Nephron (organoid): ENCODE measurements around the gene CCDC71.
A peak's percentile ranks its signal among the peaks of the same experiment; 100 is the strongest.

Experiments used
- H3K27ac Mint-ChIP-seq, 3 experiments: 2 replicates each; pipeline ENCODE4 v1.8.0; 2020; ENCODE audit warnings: mixed read lengths in 3 of 3, mild to moderate bottlenecking in 2 of 3, moderate library complexity in 1 of 3
- H3K27me3 Mint-ChIP-seq: 2 replicates; pipeline ENCODE4 v1.8.0; 2021; ENCODE audit warnings: low read depth, mild to moderate bottlenecking, moderate library complexity, mixed read lengths
- H3K36me3 Mint-ChIP-seq: 2 replicates; pipeline ENCODE4 v1.8.0; 2020; ENCODE audit warnings: low read depth, mixed read lengths
- H3K4me1 Mint-ChIP-seq: 2 replicates; pipeline ENCODE4 v1.8.0; 2020; ENCODE audit warnings: mixed read lengths
- H3K4me3 Mint-ChIP-seq, 3 experiments: 2 replicates each; pipeline ENCODE4 v1.8.0; 2020; ENCODE audit warnings: mild to moderate bottlenecking in 3 of 3, mixed read lengths in 3 of 3, moderate library complexity in 2 of 3
- H3K9me3 Mint-ChIP-seq: 2 replicates; pipeline ENCODE4 v1.8.0; 2020; ENCODE audit warnings: mixed read lengths
- TF ChIP-seq, protein P1 (sequence below), 3 experiments: fragments of 200-600 bp; sonication (generic); IDR thresholded peaks; one replicate each; pipeline ENCODE4 v1.5.0; 2021; ENCODE audit warnings: antibody characterized with exemption in 3 of 3; ENCODE audit not compliant: unreplicated experiment in 3 of 3

Gene CCDC71

DNA sequence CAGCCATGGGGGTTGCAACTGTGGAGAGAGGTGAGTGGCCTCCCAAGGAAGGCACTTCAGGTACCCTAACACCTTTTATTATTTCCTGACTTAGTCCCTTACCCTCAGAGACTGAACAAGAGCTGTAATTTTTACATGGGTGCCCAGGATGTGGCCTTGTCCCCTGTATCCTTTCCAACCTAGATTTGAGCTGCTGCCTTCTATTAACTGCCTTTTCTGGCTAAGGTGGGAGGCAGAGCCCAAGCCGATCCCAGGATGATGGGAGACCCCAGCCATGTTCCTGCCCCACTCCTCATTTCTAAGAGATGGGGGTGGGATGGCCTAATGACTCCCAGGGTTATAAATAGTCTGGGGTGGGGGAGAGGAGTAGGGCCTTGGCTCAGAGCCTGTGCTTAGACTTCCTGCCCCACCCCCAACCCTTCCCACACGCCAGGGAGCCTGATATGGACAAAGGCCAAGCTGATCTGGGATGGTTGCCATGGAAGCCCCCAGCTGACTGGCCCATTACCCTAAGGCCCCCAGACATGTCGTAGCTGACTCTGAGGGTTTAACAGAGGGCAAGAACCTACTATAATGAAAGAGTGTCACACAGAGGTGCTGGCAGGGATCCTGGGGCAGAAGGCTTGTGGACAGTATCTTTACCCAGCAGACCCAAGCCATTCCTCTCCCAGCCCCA lies 7.1 kb upstream of the CCDC71 start:
- Mint-ChIP-seq H3K36me3 (peaks cover 20% of the 10 kb centered on the region), H3K27ac (peak overlapping the region; percentile 92 to 96 (median 95)), H3K4me3 (peak overlapping the region; percentile 86 to 92 (median 92)), H3K4me1 (peaks cover 47% of the 10 kb centered on the region), H3K9me3 (no peaks in the 10 kb centered on the region), H3K27me3 (peaks cover 3% of the 10 kb centered on the region)
- TF ChIP-seq, protein P1, sequence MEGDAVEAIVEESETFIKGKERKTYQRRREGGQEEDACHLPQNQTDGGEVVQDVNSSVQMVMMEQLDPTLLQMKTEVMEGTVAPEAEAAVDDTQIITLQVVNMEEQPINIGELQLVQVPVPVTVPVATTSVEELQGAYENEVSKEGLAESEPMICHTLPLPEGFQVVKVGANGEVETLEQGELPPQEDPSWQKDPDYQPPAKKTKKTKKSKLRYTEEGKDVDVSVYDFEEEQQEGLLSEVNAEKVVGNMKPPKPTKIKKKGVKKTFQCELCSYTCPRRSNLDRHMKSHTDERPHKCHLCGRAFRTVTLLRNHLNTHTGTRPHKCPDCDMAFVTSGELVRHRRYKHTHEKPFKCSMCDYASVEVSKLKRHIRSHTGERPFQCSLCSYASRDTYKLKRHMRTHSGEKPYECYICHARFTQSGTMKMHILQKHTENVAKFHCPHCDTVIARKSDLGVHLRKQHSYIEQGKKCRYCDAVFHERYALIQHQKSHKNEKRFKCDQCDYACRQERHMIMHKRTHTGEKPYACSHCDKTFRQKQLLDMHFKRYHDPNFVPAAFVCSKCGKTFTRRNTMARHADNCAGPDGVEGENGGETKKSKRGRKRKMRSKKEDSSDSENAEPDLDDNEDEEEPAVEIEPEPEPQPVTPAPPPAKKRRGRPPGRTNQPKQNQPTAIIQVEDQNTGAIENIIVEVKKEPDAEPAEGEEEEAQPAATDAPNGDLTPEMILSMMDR (IDR thresholded peaks at IDR 0.05; ENCODE audit: unreplicated experiment in 3 of 3): no peak

DNA sequence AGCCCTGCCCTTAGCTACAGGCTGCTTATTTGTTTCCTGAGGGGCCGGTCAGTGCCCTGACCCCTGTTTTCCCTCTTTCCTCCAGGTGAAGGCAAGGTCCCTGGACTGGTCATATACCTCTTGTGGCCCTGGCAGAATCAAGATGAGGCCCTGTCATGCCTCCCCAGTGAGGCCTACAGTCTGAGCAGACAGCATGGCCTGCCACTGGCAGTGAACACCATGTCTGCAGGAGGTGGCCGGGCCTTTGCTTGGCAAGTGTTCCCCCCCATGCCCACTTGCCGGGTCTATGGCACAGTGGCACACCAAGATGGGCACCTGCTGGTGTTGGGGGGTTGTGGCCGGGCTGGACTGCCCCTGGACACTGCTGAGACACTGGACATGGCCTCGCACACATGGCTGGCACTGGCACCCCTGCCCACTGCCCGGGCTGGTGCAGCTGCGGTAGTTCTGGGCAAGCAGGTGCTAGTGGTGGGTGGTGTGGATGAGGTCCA lies 6.5 kb upstream of the CCDC71 start:
- peaks cover 20% of the 10 kb centered on the region for H3K36me3 Mint-ChIP-seq
- peak overlapping the region; percentile 86 to 92 (median 92) for H3K4me3 Mint-ChIP-seq
- H3K27me3 Mint-ChIP-seq: peaks cover 3% of the 10 kb centered on the region
- peak overlapping the region; percentile 92 to 96 (median 95) for H3K27ac Mint-ChIP-seq
- peaks cover 47% of the 10 kb centered on the region for H3K4me1 Mint-ChIP-seq
- no peaks in the 10 kb centered on the region for H3K9me3 Mint-ChIP-seq
- TF ChIP-seq, protein P1 (IDR thresholded peaks at IDR 0.05; ENCODE audit: unreplicated experiment in 3 of 3): no peak

DNA sequence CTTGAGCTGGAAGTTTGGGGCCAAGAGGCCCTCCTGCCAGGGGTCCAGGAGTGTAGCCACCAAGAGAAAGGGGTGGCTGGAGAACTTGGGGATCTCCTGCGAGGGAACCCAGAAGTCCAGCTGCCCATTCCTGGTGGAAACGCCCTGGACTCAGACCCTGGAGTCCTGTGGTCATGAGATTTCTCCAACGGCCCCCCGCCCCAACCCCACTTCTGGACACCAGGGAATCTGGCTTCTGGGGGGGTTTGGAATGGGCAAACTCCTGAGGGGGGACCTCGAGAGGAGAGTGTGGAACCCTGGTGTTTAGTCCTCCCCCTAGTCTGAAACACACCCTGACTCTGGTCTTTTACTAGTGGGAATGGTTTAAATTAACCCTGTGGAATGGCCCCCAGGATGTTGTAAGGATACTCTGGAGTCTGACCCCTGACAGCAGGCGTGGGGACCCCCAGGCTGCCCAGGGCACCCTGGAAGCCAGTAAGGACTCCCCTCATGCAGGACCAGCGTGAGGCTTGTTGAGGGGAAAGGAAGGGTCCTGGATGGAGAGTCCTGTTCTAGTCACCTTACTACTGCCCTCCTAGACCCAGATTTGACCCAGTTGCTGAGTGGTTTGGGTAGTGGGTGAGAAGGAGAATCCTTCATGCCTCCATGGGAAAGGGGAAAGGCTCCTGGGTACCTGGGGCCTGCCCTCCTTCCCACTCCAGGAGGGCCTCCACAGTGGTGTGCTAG lies 5.8 kb upstream of the CCDC71 start:
- Mint-ChIP-seq H3K4me1 (peaks cover 47% of the 10 kb centered on the region), H3K9me3 (no peaks in the 10 kb centered on the region), H3K36me3 (peaks cover 20% of the 10 kb centered on the region), H3K27ac (peak overlapping the region; percentile 87 to 95 (median 92)), H3K27me3 (peaks cover 3% of the 10 kb centered on the region), H3K4me3 (peak overlapping the region; percentile 86 to 92 (median 92))
- TF ChIP-seq, protein P1 (IDR thresholded peaks at IDR 0.05; ENCODE audit: unreplicated experiment in 3 of 3): no peak

DNA sequence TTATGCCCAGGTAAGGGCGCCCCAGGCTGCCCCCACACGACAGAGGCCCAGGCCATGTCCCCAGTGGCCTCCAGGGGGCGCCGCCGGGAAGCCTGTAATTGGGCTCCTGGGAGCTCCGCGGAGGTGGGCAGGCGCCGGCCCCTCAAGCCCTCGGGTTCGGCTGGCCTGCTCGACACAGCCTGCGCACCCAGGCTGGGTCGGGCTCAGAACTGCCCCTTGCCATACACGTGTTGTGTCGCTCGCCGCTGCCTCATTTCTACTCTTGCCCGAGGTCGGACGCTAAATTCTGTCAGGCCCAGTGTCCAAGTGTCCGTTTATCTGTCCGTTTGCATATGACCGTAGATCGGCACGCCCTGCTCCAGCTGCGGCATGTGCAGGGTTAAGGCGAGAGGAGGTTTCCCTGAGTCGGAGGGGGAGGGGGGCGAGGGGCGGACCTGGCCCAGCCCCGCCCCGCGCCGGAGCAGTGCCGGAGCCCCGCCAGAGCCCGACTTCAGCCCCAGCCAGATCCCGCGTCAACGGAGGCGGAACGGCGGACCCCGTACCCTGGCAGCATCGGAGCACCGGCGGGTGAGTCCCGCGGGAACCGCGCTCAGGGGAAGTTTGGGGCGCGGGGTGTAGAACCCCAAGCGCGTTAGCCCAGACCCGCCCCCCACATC lies 5.1 kb upstream of the CCDC71 start, which contains the start of gene KLHDC8B:
Gene KLHDC8B (plus strand): TSS at position 480 of the 656 bp plus-strand sequence. CDS start 1,172 bp downstream, outside the sequence.
- Mint-ChIP-seq H3K36me3 (peaks cover 16% of the 10 kb centered on the region), H3K4me3 (peak within 1 kb of the TSS; percentile 86 to 92 (median 92)), H3K4me1 (peaks cover 47% of the 10 kb centered on the region), H3K27ac (peak within 1 kb of the TSS; percentile 92 to 96 (median 95)), H3K9me3 (no peaks in the 10 kb centered on the region), H3K27me3 (peaks cover 3% of the 10 kb centered on the region)
- TF ChIP-seq, protein P1 (IDR thresholded peaks at IDR 0.05; ENCODE audit: unreplicated experiment in 3 of 3): peak; percentile 96 to 99 (median 97)

DNA sequence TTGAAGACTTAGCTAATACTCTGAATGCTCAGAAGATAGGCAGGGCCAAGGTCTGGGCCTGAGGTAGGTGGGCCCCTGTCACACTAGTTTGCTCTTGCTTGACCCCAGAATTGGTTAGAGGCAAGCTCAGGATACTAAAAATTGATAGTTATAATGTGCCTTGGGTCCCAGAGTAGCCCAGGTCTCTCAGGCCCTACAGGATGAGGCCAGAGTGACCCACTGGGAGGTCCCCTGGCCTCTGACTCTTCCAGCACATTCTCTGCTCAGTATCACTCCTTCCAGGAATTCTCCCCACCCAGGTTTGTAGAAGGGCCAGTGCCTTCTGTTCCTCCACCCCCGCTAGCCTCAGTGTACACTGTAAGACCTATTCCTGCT lies 4.6 kb upstream of the CCDC71 start:
- H3K36me3 Mint-ChIP-seq: peaks cover 13% of the 10 kb centered on the region
- peak overlapping the region; percentile 86 to 92 (median 92) for H3K4me3 Mint-ChIP-seq
- peak overlapping the region; percentile 92 to 95 (median 93) for H3K27ac Mint-ChIP-seq

More for the DNA sequence above, 4.6 kb upstream of the CCDC71 start:
- H3K9me3 Mint-ChIP-seq: no peaks in the 10 kb centered on the region
- H3K27me3 Mint-ChIP-seq: peaks cover 3% of the 10 kb centered on the region
- H3K4me1 Mint-ChIP-seq: peaks cover 47% of the 10 kb centered on the region
- TF ChIP-seq, protein P1 (IDR thresholded peaks at IDR 0.05; ENCODE audit: unreplicated experiment in 3 of 3): no peak
